Astrocyte of the hippocampus (primary cell): ENCODE results near the gene IQSEC1.

Experiments used
- DNase-seq: peaks from one replicate; pipeline ENCODE4 v3.0.0; 2011; ENCODE audit warnings: low read depth, low spot score

Gene IQSEC1

DNA sequence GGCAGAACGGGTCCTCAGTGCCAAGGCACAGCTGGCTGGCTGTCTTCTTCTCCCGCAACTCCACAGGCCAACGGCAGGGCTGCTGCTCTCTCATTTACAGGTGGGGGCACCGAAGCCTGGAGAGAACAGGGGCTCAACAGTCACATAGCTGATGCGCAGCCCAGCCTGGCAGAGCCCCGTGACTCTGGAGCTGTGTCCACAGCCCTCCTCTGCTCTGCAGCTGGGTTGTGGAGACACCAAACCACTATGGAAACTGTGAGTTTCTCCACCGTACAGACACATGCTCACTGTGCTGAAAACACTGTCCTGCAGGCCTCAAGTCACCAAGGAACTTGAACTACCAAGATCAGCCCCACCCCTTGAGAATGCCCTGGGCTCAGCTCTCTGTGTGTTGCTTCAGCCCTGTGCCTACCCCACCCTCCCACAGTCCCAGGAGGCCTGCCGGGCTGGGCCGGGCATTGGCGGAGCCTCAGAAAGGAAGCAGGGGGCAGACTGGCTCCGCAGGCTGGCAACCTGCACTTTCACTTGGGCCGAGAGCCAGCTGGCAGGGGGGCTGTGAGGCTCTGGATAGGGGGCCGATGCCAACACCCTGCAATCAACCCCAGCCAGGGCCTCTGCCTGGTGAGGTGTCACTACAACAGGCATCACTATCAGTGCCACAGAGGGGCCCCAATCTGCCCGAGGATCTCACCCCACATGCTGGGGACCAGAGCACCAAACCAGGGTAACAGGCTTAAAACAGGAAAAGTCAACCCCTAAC is 118.2 kb downstream of the IQSEC1 start:
- DNase-seq, result peak; percentile 72

DNA sequence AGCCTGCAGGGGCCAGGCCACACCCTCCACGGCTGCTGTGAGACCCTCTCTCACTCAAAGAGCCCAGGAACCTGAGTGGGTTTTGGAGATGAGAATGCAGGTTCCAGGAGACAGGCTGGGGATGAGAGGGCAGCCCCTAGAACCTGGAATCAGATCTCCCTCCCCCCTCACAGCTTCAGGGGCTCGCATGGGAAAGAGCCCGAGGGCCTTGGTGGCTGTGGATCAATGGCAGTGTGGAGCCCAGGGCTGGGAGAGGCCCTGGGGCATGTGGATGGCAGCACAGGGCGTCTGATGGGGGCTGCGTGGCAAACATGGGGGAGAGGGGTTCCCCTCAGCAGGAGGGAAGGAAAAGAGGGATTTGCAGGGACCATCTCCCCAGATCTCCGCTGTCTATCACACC is 119.0 kb downstream of the IQSEC1 start:
- no peak for DNase-seq

DNA sequence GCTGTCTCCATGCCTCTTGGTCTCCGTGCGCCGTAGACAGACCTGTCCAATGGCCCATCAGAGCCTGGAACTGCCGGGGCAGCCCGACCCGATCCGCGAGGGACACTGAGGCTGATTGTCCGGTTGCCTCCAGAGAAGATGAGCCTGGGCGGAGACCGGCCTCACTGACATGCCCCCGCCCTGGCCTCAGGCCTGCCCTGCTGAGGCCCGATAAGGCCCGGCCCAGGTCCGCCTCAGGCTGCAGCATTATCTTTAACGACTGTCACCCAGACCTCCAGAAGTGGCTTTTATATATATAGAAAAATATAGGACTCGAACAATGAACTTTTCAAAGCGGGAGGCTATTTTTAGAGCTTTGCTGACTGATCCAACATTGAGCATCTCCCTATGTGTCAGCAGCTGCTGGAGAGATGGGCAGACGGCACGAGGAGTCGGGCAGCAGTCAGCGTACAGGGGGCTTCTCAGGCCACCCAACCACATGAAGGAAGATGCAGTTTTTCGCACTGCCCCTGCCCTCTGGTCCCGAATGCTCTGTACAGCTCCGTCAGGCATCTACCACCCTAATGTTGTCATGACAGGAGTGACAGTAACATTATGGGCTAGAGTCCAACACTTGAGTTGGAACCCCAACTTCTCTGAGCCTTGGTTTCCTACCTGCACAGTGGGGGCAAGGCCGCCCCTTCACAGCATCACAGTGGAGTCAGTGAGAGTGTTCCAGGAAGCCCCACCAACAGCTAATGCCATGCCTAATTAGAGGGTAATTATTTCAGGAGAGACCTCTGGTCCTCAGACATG is 119.8 kb downstream of the IQSEC1 start:
- DNase-seq, result no peak

DNA sequence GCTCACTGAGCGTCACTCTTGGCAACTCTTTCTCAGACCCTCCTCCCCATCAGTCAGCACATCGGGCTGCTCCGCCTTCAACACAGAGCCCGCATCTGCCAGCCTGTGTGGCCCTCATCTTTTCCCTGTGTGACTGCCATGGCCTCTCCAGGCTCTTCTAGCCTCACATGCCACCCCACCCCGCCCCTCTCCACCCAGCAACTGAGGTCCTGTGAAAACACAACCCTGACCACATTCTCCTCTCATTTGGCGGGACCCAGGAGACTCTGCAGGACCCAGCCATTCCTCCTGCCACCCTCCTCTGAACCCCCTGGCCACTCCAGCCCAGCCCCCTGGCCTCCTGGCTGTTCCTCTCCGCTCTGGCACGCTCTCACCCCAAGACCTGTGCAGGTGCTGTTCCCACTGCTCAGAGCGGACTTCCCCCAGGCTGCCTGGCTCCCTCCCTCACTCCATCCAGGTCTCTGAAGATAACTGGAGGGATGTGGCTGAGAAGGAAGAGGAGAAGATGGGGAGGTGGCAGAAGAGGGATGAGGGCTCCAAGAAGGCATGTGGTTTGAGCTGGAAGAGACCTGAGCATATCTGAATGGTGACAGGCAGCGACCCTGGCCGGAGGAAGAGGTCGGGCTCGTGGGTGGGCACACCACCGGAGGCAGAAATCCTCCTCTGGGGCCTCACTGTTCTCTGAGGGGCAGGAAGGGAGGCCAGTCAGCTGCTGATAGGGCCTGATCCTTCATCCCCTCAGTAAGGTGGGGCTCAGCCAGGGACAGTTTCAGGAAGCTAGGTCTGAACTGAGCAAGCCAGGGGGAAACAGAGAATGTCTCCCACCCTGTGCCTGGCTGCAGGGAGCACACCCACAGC is 120.7 kb downstream of the IQSEC1 start:
- DNase-seq, result no peak

DNA sequence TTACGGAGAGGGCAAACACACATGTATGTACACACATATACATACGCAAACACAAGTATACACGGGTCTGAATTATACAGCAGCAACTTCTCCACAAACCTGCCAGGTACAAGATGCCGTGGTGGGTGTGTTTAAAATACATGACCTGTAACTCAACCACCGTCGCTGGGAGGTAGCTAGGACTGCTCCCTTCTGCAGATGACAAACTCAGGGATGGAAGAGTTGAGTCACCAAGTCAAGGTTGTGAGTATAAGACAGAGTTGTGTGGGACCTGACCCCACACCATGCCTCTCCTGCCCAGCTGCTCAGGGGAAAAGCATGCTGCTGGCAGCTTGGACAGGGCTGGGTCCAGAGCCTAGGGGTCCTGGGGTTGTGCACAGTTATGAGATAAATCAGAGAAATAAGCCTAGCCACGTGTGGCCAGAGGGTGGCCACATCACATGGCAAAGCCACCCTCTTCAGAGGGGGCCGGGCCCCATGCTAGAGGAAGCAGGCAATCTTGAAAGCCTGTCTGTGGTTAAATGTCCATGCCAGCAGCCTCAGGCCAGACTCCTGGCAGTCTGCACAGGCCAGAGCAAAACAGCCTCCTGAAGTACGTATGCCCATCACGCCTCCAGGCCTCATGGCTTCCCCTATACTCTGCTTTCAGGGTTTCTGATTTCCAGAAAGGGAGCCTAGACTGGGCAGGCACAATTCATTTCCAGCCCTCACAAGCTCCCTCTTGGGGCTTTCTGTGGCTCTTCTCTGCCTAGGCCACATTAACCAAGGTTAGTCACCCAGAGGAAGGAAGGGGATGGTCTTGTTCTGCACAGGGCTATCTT is 124.1 kb downstream of the IQSEC1 start:
- DNase-seq, result peak; percentile 83

DNA sequence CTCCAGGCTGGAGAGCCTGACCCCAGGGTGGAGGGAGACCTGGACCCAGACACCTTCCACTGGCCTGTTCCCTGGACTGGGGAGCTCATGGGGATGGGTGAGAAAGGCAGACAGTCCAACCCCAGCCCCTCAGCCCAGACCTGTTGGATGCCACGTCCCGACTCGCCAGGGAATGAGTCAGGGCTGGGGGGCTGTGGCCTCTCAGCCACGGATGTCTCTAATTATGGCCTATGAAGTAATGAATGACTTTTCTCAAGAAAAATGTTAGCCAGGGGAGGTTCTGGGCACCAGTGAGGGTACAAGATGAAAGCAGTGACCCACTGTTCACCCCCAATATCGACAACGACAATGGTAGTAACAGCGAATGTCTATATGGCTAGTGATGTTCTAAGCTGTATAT is 124.9 kb downstream of the IQSEC1 start:
- peak; percentile 63 for DNase-seq

DNA sequence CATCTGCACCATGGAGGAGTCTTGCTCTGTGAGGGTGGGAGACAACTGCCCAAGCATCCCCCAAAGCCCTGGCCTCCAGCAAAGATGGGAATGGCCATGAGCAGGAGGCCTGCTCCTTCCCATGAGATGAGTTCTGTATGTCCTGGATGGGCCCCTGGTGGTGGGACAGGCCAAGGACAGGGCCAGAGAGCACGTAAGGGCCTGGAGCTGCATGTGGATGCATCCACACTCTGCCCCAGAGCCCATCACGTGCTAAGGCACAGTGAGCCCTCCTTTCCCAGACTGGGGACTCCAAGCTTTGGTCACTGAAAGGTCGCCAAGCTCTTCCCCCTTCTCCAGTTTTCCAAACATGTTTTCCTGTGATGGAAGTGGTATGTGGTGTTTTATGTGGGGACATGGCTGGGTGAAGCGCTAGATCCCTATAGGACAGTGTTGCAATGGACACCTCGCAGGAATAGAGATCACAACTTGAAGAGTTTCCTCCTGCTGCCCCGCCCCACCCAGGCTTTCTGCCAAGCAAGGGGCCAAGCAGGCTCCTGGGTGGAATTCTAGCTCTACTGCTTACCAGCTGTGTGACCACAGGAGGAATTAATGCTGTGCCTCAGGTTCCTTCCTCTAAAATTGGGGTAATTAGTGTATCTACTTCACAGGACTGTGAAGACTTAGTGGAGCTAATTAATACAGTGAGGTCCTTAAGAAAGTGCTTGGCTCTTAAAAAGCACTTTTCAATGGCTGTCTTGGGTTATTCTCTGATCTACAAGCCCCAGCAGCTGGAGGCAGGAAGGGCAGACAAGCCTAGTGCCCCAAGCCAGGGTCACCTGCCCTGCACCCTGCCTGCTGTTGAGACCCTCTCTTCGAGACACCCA is 125.5 kb downstream of the IQSEC1 start:
- peak; percentile 79 for DNase-seq

DNA sequence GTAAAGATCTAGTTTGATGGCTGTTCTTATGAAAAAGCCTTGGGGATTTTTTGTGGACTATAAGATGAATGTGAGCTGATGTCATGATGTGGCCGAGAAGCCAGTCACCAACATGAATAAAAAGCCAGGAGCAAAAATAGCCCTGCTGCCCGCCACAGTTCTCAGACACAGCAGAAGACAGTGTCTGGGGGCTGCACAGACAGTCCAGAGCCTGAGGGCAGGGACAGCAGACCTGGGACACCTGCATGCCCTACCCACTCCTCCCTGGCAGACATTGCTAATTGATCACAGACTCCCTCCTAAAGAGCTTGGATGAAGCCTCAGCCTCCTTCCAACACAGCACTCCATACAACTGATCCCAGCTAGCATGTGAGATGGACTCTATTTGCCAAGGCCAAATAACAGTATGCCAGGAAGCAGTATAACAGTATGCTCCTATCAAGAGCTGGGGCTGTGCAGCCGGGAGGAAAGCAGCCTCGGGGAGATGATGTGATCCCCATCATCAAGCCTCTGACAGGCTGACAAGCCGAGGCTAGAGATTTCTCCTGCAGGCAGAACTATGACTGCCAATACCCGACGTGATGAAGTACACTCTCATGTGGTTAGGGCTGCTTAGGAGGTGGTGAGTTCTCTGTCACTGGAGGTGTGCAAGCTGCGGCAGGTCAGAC is 126.4 kb downstream of the IQSEC1 start:
- peak; percentile 49 for DNase-seq

DNA sequence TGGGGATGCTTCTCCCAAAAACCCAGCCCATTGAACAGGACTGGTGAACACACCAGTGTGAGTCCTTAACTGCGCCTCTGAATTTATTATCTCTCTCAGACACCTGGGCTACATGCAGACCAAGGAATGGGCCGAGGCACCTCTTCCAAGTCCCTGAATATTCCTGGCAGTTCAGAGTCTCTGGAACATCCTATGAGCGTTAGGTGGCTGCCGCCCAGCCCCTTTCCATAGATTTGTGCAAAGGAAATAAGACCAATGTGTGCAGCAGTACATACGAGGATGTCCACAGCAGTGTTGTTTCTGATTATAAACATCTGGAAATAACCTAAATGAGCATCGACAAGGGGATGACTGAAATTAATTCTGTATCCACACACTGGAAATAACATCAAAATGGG is 127.0 kb downstream of the IQSEC1 start:
- DNase-seq, result no peak

DNA sequence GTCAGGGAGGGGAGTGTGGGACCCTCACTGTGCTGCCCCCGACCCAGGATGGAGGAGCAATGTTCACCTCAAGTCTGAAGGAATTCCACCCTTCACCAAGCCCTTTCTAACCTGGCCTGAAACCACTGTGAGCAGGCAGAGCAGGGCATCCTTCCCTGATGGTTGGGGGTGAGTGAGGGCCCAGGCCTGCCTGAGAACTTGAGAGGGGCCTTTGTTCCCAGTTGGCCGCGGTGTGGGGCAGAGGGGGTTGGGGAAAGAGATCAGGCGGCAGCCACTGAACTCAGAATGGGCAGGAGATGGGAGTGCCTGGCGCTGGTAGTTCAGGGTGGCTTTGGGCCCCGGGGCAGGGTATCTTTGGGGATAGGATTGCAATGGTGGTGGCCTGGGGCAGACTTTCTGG is 128.4 kb downstream of the IQSEC1 start:
- peak; percentile 42 for DNase-seq

DNA sequence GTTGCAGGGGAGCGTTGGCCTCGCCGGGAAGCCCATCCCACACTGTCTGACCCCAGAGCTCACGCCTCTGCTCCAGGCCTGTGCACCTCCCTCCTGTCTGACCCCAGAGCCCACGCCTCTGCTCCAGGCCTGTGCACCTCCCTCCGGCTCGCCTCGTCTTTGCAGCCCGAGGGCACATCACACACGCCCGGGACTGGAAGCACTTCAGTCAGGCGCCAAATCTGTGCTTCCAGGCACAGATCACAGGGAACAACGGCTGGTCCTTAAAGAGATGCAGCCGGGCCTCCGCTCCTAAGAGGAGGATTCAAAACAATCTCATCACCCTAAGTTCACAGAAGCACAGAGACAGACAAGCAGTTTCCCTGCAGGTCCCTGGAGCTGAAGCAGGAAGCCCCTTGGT is 128.8 kb downstream of the IQSEC1 start:
- DNase-seq, result peak; percentile 26

DNA sequence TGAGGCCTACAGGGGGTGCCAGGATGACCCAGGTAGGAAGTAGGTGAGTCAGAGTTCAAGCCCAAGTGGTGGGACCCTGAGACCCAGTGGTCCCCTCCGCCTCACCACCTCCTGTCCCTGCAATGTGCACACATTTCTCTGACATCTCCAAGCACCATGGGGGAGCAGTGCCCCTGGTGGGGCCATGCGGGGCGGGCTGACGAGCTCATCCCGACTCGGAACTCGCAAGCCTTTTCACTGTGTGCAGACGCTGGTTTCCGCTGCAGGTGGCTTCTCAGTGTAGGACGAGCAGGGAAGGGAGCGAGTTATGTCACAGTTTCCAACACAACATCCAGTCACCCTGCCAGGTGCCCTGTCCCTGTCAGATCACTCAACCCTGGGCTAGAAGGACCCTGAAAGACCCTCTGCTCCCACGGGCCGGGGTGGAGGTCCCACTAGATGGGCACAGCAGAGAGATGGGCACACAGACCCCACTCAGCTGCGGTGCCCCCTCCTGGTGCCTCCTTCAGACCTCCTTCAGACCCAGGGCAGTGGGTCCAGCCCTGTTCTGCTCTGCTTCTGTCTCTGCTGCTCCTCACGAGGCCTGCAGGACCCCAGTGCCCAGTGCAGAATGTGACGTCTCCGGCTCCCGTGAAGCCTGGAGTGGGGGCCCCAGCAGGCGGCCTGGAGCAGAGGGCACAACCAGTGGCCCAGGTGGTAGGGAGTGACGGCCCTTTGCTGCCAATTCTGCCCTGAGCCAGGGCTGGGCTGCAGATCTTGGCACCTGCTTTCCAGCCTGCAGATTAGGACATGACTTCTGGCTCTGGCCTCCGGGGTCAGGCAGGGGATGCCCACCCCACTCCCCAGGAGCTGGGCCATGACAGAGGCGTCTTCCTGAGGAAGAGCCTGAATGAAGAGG is 129.9 kb downstream of the IQSEC1 start:
- DNase-seq, result no peak

DNA sequence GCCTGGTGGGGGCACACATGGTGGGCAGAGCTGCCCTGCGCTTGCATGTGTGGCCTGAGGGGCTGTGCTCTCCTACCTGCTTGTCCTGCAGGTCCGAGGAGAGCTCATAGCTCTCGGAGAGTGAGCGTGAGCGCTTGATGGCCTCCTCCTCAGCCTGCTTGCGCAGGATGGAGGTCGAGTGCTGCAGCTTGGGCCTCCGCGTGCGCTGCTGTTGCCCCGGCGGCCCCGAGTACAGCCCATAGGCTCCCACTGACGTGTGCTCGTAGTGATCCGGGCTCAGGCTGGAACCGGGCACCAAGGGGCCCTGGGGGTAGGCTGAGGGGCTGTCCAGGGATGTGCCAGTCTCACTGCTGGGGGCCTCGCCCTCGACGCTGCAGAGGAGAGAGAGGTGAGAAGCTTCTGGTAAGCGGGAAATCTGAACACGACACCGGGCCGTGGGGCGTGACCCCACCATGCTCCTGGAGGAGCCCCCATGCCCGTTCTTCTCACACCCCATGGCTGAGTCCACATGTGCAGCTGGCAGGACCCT is 131.7 kb downstream of the IQSEC1 start:
- no peak for DNase-seq

DNA sequence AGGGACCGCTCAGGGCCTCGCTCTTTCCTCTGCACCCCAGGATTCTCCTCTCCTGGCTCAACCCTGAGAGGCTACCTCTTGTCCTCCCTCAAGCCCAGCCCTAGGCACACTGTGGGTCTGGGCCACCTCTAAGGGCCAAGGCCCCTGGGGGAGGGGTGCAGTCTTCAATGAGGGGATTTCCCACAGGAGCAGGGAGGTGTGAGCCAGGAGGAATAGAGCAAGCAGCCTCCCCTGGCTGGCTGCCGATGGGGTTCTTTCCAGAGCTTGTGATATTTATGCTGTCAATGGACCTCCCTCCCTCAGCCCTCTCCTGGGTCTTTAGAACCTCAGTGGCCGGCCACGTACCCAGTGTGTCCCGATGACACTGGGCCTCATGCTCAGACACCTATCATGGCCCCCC is 132.4 kb downstream of the IQSEC1 start:
- DNase-seq, result no peak

DNA sequence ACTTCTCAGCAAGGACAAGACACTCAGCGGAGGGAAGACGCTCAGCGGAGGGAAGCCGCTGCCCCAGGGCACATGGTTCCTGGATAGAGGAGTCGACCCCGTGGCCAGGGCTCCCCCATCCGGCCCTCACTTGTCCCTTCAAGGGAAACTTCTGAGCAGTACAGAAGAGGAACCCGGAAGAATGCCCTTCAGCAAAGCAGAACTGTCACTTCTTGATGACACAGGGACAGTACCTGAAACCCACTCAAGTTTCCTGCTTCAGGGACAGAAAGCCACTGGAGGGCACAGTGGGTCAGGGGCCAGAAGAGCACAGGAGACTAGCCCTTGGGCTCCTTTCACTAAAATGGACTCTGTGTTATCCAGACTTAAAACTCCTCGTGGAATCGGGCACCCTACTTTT is 134.1 kb downstream of the IQSEC1 start:
- DNase-seq, result no peak

DNA sequence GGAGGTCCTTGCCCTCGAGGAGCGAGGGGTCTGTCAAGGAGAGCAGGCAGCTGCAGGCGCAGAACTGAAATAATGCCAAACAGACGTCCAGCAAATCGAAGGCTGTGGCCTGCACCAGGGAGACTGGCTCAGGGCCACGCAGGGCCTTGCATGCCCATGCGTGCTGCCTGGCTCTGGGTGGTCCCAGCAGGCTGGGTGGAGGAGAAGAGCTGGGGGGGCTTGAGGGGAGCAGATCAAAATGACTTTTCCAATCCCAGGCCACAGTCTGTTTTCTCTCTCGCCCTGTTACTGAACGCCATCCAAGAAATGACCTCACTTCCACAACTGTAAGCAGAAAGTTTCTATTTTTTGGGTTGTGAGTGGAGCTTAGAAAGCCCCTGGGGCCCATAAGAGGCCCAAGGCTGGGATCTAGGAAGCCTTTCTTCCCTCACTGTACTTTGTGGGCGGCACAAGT is 134.9 kb downstream of the IQSEC1 start:
- peak; percentile 55 for DNase-seq

DNA sequence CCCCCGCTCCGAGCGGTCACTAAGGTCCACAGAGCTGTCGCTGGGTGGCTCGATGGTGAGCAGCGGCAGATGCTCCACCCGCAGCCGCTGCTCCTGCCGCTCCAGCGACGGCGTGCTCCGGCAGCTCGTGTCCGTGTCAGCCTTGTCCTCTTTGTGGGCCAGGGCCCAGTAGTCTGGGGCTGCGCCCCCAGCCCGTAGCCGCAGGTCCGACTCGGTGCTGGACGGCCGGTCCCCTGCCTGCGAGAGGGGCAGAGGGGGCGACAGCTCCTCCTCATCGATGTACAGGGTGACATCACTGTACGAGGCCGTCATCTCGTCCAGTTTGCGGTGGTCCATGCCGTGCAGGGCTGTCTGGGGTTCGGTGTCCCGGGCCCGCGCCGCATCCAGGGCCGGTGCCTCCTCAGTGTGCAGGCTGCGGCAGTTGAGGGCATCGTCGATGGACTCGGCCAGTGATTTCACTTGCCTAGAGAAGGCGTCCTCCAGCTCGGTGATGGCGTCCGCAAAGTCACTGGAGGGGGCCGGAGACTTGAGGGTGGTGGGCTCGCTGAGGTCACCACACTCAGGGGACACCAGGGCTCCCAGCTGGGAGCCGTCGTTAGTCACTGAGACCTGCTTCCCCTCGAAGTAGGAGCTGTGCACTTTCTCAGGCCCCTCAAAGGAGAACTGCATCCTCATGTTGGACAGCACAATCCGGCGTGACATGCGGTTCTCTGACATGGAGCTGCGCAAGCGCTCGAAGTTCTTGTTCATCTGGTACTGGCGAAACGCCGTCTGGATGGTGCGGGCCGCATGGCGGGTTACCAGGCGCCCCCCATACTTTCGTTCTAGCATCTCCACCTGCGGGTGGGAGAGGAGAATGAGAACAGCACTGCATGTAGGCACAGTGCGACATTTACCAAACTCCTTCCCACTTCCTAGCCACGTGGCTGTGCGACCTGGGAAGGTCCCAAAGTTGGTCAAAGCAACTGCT is 137.1 kb downstream of the IQSEC1 start:
- no peak for DNase-seq
